Measurements from ENCODE around the gene ATP6V1D.
A peak's percentile ranks its signal among the peaks of the same experiment; 100 is the strongest.
"Not testable (repeated sequence)": the region's sequence is repeated elsewhere in the genome, so short reads cannot be mapped to it uniquely, and the experiment has no call there.

ATP6V1D gene

DNA sequence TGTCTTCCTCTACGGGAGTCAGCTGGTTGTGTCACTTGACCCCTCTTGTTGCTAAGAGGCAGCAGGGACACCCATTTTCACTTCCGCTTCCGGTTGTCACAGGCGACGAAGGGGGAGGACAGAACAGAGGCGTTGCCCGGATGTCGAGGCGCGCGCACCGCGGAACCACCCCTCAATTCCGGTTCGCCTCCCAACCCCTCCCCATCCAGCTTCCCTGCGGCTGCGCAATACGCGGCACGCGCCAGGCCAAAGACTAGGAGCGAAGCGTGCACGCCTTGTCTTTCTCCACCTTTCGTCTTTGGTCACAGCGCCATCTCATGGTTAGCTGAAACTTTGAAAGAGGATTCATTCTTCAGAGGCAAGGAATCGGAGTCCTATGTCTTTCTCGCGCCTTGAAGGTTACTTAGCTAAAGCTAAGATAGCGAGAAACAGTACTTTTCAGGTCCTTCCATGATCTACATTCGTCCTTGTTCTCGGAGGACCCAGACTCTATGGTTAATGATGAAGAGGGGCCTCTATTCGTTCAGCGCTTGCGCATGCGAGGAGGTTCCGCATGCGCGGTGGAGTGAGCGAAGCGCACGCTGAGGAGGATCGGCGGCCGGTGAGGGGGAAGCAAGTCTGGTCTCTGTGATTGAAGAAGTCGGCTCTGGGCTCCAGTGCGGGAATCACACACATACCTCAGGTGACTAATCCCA, at the start of gene ATP6V1D, which contains the start of gene EIF2S1:
TSS of gene ATP6V1D (minus strand) at position 30 of the 695 bp plus-strand sequence. CDS start 106 bp downstream, outside the sequence.
TSS of gene EIF2S1 (plus strand) at position 554 of the 695 bp plus-strand sequence. CDS start 4,440 bp downstream, outside the sequence.
- DNase-seq = peak; percentile 100

DNA sequence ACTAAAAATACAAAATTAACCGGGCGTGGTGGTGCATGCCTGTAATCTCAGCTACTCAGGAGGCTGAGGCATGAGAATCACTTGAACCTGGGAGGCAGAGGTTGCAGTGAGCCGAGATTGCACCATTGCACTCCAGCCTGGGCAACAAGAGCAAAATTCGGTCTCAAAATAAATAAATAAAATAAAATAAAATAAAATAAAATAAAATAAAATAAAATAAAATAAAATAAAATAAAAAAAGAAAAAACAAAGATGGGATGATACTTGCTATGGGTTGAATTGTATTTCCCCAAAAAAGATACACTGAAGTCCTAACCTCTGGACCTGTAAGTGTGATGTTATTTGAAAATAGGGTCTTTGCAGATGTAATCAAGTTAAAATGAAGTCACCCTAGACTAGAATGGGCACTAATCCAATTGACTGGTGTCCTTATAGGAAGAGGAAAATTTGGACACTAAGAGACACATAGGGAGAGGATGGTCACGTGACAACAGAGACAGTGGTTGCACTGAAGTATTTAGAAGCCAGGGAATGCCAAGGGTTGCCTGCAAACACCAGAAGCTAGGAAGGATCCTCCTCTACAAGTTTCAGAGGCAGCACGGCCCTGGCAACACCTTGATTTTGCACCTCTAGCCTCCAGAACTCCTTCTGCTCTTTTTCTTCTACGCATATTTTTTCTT, 48.7 kb upstream of the ATP6V1D start:
- not testable (repeated sequence) for DNase-seq

DNA sequence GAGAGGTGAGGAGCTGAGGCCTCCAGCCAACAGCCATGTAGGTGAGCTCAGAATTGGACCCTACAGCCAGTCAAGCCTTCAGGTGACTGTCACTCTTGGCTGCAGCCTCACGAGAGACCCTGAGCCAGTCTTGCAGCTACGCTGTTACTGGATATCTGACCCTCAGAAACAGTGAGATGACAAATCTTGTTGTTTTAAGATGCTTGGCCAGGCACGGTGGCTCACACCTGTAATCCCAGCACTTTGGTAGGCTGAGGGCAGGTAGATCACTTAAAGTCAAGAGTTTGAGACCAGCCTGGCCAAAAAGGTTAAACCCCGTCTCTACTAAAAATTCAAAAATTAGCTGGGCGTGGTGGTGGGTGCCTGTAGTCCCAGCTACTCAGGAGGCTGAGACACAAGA, 46.2 kb upstream of the ATP6V1D start:
- no peak for DNase-seq

DNA sequence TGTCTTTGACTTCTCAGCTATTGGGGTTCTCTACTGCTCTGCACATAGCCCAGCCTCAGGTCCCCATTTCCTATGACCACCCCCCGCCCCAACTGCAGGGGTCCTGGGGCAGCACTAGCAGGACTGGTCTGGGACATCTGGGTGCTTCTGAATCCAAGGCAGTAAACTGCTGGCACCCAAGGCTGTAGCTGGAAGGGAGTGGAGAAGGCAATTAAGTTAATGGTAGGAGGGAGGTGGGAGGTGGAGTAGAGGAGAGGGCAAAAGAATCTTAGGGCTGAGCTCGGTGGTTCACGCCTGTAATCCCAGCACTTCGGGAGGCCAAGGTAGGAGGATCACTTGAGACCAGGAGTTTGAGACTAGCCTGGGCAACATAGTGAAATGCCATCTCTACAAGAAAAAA, 40.8 kb upstream of the ATP6V1D start:
- DNase-seq = no peak

DNA sequence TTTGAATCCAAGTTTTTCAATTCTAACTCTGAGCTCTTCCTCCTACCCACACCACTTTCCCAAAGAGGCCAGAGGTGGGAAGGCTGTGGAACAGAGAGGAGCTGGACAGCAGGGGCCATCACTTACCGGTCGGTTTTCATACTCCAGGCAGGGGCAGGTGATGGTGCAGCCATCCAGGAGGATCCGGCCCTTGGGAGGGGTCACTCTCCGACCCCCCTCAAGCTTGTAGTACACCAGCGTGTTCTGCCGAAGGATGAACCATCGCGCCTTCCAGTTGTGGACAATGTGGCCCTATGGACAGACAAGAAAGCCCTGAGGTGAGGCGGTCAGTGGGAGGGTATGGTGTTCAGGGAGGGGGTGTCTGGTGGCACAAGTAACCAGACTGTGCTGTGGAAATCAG, 37.9 kb upstream of the ATP6V1D start:
- no peak for DNase-seq

DNA sequence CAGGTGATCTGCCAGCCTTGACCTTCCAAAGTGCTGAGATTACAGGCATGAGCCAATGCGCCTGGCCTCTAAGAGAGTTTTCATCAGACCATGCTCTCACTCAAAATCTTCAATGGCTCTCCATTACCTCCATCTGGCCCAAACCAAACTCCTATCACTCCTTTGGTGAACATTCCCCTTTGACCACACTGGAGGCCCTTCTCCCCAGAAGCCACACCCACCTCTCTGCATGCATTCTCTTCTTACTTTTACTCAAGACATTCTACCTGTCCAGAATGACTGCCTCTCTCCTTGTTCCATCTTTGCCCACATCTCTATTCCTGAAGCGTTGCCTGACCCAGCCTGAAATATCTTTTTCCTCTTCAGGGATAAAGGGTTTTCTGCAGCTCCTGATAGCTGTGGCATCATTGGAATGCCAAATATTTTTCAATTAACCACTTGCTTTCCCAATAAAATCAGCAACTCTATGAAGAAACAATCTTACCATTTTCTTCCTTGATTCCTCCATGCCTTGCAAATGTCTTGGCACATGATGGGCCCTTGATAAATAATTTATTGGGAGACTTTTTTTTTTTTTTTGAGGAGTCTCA, 36.9 kb upstream of the ATP6V1D start:
- no peak for DNase-seq

DNA sequence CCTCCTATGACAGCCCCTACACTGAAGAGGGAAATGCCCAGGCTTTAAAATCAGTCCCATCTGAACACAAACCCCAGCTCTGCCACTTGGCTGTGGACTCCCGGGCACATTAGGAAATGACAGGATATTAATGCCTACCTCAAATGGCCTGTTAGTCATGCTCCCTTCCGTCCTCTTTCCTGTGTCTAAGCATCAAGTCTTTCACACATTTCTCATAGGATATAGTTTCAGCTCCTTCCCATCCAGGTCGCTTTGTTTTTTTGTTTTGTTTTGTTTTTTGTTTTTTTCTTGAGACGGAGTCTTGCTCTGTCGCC, 36.2 kb upstream of the ATP6V1D start:
- DNase-seq = no peak

DNA sequence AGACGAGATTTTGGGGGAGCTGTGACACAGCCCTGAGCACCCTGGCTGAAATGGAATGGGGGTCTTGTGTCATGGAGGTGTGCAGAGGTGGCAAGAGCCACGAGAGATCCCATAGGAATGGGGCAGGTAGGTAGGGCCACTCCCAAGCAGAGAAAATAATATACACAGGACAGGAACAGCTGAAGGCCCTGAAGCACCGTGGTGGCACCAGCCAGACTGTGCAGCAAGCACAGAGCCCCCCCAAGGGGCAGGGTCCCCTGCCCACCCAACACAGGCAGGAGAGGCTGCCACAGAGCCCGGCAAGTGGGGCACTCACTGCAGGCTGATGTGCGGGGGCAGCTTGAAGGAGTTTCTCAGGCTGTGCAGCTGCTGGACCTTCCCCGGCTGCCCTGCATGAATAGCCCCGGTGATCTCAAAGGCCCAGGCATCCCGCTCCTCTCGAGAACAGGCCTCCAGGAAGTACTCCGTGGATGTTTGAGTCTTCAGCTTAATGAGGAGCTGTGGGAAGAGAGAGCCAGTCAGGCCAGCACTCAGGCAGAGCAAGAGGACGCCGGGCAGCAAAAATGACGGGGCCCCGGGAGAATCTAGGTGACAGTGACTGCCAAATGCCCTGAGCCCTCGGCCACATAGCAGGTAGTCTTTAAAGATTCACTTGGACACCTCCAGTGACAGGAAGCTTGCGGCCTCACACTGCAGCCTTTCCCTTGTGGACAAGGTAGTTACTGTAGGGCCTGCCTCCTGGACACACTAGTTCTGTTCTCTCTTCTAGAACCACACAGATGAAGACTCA, 35.7 kb upstream of the ATP6V1D start:
- DNase-seq = no peak

DNA sequence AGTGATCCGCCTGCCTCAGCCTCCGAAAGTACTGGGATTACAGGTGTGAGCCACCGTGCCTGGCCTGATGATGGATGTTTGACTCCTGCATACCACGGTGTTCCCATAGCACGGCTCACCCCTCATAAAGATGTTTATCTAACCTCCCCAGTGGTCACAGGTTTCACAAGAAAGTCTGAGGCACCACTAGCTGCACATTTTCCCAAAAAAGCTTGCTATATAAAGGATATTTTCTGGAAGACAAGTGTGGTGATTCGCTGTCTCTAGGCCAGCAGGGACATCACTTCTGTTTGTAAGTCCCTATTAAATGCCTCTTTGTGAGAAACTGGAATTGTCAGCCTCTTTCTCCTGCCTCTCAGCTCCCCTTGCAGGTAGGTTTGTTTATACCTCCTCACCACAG, 34.1 kb upstream of the ATP6V1D start:
- DNase-seq = no peak

DNA sequence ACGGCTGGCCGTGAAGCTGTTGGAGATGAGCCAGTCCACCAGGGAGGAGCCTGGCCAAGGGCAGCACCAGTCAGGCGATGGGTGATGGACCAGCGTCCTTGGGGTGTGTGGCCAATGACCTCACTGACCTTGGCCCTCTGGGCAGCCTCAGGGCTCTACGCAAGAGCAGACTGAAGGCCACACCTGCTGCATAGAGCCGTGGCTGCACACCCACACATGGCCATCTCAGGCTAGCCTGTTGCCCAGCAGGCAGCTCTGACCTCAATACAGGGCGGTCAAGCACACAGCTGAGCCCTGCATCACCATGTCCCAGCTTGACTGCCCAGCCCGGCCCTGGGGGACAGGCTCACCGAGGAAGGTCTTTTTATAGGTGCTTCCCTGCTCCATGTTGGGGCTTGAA, 33.2 kb upstream of the ATP6V1D start:
- DNase-seq = no peak

DNA sequence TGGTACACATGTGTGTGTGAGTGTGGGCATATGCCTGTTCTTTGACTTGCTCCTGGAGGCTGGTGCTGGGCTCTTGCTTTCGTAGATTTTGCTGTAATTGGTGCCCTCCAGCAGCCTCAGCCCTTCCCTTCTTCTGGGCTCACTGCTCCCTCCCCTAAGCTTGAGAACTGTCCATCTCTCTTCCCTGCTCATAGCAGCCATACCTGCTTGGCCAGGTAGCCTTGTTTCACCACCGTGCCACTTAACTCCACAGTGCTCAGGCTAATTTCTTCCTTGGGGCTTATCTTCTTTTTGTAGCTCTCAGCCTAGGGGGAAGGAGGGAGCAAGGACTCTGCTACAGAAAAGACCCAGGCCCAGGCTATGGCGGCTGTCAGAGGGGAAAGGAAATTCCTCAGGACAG, 32.5 kb upstream of the ATP6V1D start:
- no peak for DNase-seq

DNA sequence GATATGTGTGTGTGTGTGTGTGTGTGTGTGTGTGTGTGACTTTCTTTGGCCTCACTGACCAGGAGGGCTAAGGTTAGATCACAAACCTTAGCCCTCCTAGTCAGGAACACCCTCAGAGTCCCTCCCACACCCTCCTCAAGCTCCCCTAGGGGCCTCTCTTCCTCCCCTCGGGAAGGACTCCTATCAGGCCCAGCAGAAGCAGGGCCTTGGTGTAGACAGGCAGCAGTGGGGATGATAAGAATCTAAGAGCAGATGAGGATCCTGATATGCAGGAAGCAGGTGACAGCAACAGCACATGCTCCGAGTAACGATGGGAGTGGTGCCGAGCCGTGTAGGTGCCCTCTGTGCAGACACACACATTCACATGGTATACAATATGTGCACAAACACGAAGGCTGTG, 31.7 kb upstream of the ATP6V1D start:
- no peak for DNase-seq

DNA sequence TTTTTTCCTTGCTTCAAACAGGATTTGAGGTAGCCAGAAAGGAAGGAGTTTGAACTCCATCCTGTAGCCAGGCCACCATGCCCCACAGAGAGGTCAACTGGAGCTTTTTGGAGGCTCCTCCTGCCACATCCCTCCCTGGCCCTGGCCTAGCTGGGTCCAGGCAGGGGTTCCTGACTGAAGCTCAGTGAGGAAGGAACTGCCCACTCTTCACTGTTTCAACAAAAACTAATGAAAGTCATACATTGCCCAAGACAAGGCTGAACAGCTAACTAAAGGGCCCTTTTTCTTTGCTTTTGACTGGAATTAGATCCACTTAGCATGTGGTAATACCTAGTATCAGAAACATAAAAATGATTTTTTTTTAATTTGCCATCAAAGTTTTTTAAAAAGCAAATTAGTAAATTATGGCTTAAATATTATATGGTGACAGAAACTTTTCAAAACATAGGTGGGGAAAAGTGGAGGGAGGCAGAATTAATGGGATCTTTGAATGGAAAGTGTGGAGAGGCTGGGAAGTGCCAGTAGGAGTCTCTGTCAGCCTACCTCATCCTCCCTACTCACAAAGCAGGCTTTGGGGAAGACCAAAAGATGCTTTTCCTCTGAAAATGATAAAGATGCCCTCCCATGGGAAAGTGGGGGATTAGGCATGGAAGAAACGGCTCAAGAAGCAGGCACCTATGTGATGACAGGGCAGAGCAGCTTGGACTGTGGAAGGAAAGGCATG, 30.4 kb upstream of the ATP6V1D start:
- no peak for DNase-seq

DNA sequence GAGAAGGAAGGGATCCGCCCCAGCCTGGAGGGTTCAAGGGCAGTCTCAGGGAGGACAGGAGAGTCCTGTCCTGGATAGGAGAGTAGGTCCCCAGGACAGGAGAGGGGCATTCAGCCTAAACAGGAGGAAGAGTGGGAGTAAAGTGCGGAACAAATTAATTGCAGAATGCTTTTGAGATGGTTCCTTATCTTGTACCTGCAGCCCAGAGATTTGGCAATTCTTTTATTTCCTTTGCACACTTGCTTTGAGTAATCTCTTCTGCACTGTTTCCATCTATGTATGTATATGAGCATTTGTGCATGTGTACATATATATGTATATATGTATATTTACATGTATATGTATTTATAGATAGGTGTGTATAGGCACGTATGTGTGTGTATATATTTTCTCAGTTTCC, 29.7 kb upstream of the ATP6V1D start:
- no peak for DNase-seq

DNA sequence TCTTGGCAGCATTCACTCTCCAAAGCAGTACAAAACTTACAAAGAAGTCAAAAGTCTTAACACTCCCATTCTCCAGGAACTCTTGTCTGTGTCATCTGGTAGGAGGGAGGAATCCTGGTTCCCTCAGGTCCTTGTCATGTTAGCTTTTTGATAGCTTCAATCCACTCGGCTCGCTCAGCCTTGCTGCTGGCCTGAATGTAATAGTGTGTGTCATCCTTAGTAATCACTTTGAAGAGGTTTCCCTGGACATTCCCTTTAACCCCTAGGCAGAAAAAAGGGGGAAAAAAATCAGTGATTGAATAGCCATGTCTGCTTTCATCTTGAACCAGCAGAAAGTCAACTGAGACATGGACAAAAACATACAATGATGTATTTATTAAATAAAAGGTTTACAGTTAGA, 27.6 kb upstream of the ATP6V1D start:
- no peak for DNase-seq

DNA sequence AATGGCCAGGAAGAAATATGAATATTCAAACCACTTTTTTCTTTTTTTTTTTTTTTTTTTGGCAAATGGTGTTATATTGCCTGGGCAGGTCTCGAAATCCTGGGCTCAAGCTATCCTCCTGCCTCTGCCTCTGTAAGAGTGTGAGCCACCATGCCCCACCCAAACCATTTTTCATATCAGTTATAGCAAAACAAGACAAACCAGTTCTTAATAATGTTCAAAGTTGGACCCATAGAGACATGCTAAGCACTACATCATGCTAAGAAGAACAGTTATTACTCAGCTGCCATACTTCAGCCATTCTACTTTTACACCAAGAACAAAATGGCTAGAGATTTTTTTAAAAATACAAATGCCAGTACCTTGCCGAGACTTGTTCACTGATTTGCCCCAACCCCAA, 26.0 kb upstream of the ATP6V1D start:
- no peak for DNase-seq

DNA sequence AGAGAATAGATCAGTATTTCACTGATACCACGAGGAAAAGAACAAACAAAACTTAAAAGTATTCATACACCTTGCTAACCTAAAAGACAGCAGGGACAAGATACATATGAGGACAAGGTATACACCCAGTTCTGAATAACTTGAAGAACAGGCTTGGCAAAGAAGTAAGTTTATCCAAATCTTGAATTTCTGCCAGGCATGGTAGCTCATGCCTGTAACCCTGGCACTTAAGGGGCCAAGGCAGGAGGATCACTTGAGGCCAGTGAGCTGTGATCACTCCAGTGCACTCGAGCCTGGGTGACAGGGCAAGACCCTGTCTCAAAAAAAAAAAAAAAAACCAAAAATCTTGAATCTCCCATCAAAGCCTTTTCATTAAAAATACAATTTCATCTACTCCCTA, 25.5 kb upstream of the ATP6V1D start:
- no peak for DNase-seq

DNA sequence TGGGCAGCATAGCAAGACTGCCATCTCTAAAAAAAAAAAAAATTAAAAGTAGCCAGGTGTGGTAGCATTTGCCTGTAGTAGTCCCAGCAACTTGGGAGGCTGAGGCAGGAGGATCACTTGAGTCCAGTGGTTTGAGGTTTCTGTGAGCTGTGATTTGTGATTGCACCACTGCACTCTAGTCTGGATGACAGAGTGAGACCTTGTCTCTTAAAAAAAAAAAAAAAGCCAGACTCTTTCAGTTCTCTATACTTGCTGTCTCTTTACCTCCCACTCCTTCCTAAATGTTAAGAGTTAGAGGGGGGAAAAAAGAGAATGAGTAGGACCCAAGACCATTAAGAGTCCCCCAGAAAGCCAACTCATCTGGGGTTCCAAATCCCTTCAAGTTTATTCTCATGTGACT, 18.3 kb upstream of the ATP6V1D start:
- DNase-seq = no peak

DNA sequence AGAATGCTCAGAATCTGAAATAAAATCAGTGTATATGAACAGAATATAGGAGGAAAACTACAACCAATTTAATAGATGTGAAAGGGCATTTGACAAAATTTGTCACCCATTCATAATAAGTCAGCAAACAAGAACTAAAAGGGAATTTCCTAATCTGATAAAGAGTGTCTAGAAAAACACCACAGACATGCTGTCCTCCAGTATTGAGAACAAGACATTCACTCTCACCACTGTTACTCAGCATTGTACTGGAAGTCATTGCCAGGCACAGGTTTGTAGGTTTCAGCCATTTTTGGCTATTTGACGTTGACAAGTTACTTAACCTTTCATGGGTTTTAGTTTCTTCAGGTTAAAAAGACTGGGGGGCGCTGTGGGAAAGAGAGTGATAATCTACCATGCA, 13.7 kb upstream of the ATP6V1D start:
- DNase-seq = no peak

DNA sequence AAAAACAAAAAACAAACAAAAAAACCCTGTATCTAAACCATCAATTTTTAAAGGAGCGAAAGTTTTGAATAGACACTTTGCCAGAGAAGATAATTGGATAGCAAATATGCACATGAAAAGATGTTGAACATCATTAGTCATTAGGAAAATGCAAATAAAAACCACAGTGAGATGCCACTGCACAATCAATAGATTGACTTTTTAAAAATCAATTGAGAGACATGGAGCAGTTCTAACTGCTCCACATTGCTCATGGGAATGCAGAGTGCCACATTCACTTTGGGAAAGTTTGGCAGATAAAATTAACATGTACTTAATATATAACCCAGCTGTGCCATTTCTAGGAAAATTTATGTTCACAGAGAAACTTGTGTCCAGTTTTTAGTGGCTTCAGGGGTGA, 13.2 kb upstream of the ATP6V1D start:
- no peak for DNase-seq

DNA sequence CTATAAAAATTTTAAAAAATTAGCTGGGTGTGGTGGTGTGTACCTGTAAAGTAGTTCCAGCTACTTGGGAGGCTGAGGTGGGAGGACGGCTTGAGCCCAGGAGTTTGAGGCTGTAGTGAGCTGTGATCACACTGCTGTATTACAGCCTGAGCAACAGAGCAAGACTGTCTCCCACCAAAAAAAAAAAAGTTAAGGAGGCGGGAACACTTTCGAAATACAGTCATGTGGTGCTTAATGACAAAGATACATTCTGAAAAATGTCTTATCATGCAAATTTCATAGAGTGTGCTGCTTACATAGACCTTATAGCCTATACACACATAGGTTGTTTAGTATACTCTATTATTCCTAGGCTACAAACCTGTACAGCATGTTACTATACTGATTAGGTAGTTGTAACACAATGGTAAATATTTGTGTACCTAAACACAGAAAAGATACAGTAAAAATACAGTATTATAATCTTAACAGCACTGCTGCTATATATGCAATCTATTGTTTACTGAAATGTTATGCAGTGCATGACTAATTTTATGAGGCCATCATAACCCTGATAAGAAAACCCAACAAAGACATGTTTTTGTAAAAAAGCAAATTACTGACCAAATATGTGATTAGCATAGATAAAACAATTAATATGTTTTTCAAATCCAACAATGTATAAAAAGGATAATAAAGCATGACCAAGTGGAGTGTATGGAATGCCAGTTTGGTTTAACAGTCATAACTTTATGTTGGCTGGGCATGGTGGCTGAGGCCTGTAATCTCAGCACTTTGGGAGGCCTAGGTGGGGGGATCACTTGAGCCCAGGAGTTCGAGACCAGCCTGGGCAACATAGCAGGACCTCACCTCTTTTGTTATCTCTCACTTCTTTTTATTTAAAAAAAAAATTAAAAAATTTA, 11.9 kb upstream of the ATP6V1D start:
- DNase-seq = no peak

DNA sequence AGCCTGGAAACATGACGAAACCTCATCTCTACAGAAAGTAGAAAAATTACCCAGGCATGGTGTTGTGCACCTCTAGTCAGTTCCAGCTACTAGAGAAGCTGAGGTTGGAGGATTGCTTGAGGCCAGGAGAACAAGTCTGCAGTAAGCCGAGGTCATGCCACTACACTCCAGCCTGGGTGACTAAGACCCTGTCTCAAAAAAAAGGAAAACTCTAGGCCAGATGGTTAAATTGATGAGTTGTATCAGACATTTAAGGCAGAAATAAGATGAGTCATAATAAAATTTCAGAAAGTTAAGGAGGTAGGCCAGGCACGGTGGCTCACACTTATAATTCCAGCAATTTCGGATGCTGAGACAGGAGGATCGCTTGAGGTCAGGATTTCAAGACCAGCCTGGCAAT, 11.2 kb upstream of the ATP6V1D start:
- DNase-seq = no peak

Data from CD4-positive, alpha-beta T cell treated with Interleukin-15 for 1 hour (primary cell).